HepG2 (cell line): Measurements from ENCODE around the gene JPT1. TPM values are rescaled to one million over a fixed set of nuclear protein-coding genes. Genes with fewer than 3 reads are reported as not detected.

ENCODE experiments used
- CEBPG ChIP-seq: IDR thresholded peaks from 2 replicates; pipeline ENCODE4 v1.6.1; 2016
- DPF2 ChIP-seq: sonication (generic); formaldehyde crosslinking; IDR thresholded peaks from 2 replicates; pipeline ENCODE4 v1.4.0; 2020; ENCODE audit warnings: mild to moderate bottlenecking, low read depth, missing genetic modification reagents, borderline replicate concordance
- FIP1L1 ChIP-seq: fragments of 200-400 bp; formaldehyde crosslinking; IDR thresholded peaks from 2 replicates; pipeline ENCODE4 v1.6.1; 2018; ENCODE audit warnings: low read depth, mild to moderate bottlenecking, low read length, moderate library complexity, borderline replicate concordance; ENCODE audit not compliant: insufficient read depth
- MIER3 ChIP-seq: IDR thresholded peaks from 2 replicates; pipeline ENCODE4 v1.6.1; 2016; ENCODE audit warnings: missing compliant biosample characterization, borderline replicate concordance
- MLX ChIP-seq: IDR thresholded peaks from 2 replicates; pipeline ENCODE4 v1.6.1; 2016
- NR2F6 ChIP-seq, 2 experiments: IDR thresholded peaks; 2 replicates each; pipeline ENCODE4 v1.6.1; 2016; ENCODE audit warnings: antibody characterized with exemption in 1 of 2, mild to moderate bottlenecking in 1 of 2
- SALL1 ChIP-seq: sonication (generic); formaldehyde crosslinking; IDR thresholded peaks from 2 replicates; pipeline ENCODE4 v1.8.0; 2022; ENCODE audit warnings: mild to moderate bottlenecking, missing genetic modification reagents
- SIX1 ChIP-seq: sonication (generic); formaldehyde crosslinking; IDR thresholded peaks from 2 replicates; pipeline ENCODE4 v1.4.0; 2020; ENCODE audit warnings: missing genetic modification reagents, borderline replicate concordance
- SOX6 ChIP-seq, 2 experiments: fragments of 450-650 bp in 1 of 2; sonication (generic) in 1 of 2; formaldehyde crosslinking in 1 of 2; IDR thresholded peaks; 2 replicates each; pipeline versions ENCODE4 v1.4.0 to v1.6.1; 2017 to 2020; ENCODE audit warnings: antibody characterized with exemption in 1 of 2, mild to moderate bottlenecking in 1 of 2, missing genetic modification reagents in 1 of 2
- TEAD3 ChIP-seq: optimal IDR thresholded peaks from 2 replicates; pipeline ENCODE3; 2016; ENCODE audit warnings: borderline replicate concordance
- TOE1 ChIP-seq: sonication (generic); formaldehyde crosslinking; IDR thresholded peaks from 2 replicates; pipeline ENCODE4 v1.4.0; 2020; ENCODE audit warnings: mild to moderate bottlenecking, missing genetic modification reagents
- ZMYM4 ChIP-seq: sonication (generic); formaldehyde crosslinking; IDR thresholded peaks from 2 replicates; pipeline ENCODE4 v1.8.1; 2023; ENCODE audit warnings: mild to moderate bottlenecking, missing genetic modification reagents
- ZNF577 ChIP-seq: sonication (generic); formaldehyde crosslinking; IDR thresholded peaks from 2 replicates; pipeline ENCODE4 v1.4.0; 2020; ENCODE audit warnings: mild to moderate bottlenecking, low read depth, missing genetic modification reagents, borderline replicate concordance
- ZNF7 ChIP-seq: IDR thresholded peaks from 2 replicates; pipeline ENCODE4 v1.6.1; 2016; ENCODE audit warnings: missing biosample characterization, missing genetic modification reagents
- polyA plus RNA-seq, 8 experiments: library from polyadenylated mRNA; depleted of rRNA in 3 of 8; stranded (reverse) in 7 of 8; unstranded in 1 of 8; fragments of >200 nt; fragmentation: Illumina TruSeq in 4 of 8; extraction: Trizol in 4 of 8; gene quantifications; 2 replicates each; pipeline versions ENCODE4 v1.2.1 to v1.2.3, GENCODE V29; 2011 to 2016; ENCODE audit warnings: low read depth in 4 of 8, missing spikeins in 1 of 8, mixed read lengths in 1 of 8; ENCODE audit not compliant: insufficient read depth in 1 of 8
- total RNA-seq, 5 experiments: library from RNA; depleted of rRNA; stranded (reverse); fragments of >200 nt; fragmentation: Illumina TruSeq; extraction: Trizol; gene quantifications; 2 replicates each; pipeline ENCODE4 v1.2.3, GENCODE V29; 2016; ENCODE audit warnings: low read depth in 1 of 5
- TF ChIP-seq, protein P1 (sequence below): sonication (generic); formaldehyde crosslinking; conservative IDR thresholded peaks from 2 replicates; pipeline ENCODE4 v1.8.0; 2022; ENCODE audit warnings: missing genetic modification reagents
- TF ChIP-seq, protein P2 (sequence below): IDR thresholded peaks from 2 replicates; pipeline ENCODE4 v1.6.1; 2012; ENCODE audit warnings: low read depth, low read length, improper control_type of control experiment
- TF ChIP-seq, protein P3 (sequence below), 2 experiments: fragments of 450-650 bp in 1 of 2; sonication (generic) in 1 of 2; formaldehyde crosslinking; IDR thresholded peaks; 2 replicates each; pipeline versions ENCODE4 v1.5.0 to v1.8.0; 2020 to 2022; ENCODE audit warnings: mild to moderate bottlenecking in 1 of 2, missing genetic modification reagents in 1 of 2
- TF ChIP-seq, protein P4 (sequence below): sonication (generic); formaldehyde crosslinking; IDR thresholded peaks from 2 replicates; pipeline ENCODE4 v1.4.0; 2020; ENCODE audit warnings: mild to moderate bottlenecking, missing genetic modification reagents, borderline replicate concordance

Gene JPT1
- total and polyA plus RNA-seq, 2 of the 13 experiments (the other 11 are each of a cell fraction or from before 2014, with no cell fraction given) = 43.3 to 256 TPM

DNA sequence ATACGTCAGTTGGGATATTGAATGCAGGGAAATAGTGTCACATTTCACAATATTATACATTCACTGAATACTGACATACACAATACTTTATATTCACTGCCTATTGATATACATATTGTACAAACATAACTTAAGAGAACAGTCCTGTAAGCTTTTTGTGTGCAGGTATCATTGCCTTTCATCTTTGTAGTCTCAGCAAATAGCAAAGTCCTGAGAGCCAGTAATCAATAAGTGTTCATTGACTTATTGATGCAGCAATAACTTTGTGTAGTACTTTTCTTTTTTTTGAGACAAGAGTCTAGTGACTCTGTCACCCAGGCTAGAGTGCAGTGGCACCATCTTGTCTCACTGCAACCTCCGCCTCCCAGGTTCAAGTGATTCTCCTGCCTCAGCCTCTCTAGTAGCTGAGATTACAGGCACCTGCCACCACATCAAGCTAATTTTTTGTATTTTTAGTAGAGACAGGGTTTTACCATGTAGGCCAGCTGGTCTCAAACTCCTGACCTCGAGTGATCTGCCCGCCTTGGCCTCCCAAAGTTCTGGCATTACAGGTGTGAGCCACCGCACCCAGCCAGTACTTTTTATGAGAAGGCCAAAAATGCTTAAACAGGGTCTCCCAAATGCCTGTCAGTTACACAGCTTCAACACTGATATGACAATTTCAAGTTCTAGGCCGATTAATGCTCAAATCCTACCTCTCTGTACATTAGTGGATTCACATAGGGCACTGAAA is 45.7 kb upstream of the JPT1 start (continued):
- TF ChIP-seq, protein P1, sequence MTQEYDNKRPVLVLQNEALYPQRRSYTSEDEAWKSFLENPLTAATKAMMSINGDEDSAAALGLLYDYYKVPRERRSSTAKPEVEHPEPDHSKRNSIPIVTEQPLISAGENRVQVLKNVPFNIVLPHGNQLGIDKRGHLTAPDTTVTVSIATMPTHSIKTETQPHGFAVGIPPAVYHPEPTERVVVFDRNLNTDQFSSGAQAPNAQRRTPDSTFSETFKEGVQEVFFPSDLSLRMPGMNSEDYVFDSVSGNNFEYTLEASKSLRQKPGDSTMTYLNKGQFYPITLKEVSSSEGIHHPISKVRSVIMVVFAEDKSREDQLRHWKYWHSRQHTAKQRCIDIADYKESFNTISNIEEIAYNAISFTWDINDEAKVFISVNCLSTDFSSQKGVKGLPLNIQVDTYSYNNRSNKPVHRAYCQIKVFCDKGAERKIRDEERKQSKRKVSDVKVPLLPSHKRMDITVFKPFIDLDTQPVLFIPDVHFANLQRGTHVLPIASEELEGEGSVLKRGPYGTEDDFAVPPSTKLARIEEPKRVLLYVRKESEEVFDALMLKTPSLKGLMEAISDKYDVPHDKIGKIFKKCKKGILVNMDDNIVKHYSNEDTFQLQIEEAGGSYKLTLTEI (CRISPR knock-in tag) = no peak; the same call in 1 of the 2 replicates
- TF ChIP-seq SIX1 (CRISPR knock-in tag) (peak; percentile 65), ZNF7 (CRISPR knock-in tag) (no peak), MLX (CRISPR knock-in tag) (0 out of 2 replicates have a peak, but pooled peaks have one; percentile 53), DPF2 (peak; percentile 59; the same call in 1 of the 2 replicates), ZNF577 (CRISPR knock-in tag) (no peak), NR2F6 (IDR thresholded peaks at IDR 0.05) (no peak), NR2F6 (CRISPR knock-in tag; IDR thresholded peaks at IDR 0.05) (0 out of 2 replicates have a peak, but pooled peaks have one; percentile 18), CEBPG (CRISPR knock-in tag) (peak; percentile 36; the same call in 1 of the 2 replicates), SALL1 (CRISPR knock-in tag) (peak; percentile 87), TOE1 (CRISPR knock-in tag) (peak; percentile 57; the same call in 1 of the 2 replicates), SOX6 (IDR thresholded peaks at IDR 0.05) (no peak), SOX6 (CRISPR knock-in tag; IDR thresholded peaks at IDR 0.05) (peak; percentile 82), FIP1L1 (no peak), ZMYM4 (CRISPR knock-in tag) (peak; percentile 28; the same call in 1 of the 2 replicates), TEAD3 (CRISPR knock-in tag) (no peak), MIER3 (CRISPR knock-in tag) (peak; percentile 34; the same call in 1 of the 2 replicates)
- TF ChIP-seq, protein P2, sequence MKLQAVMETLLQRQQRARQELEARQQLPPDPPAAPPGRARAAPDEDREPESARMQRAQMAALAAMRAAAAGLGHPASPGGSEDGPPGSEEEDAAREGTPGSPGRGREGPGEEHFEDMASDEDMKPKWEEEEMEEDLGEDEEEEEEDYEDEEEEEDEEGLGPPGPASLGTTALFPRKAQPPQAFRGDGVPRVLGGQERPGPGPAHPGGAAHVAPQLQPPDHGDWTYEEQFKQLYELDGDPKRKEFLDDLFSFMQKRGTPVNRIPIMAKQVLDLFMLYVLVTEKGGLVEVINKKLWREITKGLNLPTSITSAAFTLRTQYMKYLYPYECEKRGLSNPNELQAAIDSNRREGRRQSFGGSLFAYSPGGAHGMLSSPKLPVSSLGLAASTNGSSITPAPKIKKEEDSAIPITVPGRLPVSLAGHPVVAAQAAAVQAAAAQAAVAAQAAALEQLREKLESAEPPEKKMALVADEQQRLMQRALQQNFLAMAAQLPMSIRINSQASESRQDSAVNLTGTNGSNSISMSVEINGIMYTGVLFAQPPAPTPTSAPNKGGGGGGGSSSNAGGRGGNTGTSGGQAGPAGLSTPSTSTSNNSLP = peak; percentile 63
- TF ChIP-seq, protein P3, sequence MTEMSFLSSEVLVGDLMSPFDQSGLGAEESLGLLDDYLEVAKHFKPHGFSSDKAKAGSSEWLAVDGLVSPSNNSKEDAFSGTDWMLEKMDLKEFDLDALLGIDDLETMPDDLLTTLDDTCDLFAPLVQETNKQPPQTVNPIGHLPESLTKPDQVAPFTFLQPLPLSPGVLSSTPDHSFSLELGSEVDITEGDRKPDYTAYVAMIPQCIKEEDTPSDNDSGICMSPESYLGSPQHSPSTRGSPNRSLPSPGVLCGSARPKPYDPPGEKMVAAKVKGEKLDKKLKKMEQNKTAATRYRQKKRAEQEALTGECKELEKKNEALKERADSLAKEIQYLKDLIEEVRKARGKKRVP (CRISPR knock-in tag; IDR thresholded peaks at IDR 0.05) = peak in 1 of 2 experiments; percentile 54; a peak in 1 of 4 replicates
- TF ChIP-seq, protein P4, sequence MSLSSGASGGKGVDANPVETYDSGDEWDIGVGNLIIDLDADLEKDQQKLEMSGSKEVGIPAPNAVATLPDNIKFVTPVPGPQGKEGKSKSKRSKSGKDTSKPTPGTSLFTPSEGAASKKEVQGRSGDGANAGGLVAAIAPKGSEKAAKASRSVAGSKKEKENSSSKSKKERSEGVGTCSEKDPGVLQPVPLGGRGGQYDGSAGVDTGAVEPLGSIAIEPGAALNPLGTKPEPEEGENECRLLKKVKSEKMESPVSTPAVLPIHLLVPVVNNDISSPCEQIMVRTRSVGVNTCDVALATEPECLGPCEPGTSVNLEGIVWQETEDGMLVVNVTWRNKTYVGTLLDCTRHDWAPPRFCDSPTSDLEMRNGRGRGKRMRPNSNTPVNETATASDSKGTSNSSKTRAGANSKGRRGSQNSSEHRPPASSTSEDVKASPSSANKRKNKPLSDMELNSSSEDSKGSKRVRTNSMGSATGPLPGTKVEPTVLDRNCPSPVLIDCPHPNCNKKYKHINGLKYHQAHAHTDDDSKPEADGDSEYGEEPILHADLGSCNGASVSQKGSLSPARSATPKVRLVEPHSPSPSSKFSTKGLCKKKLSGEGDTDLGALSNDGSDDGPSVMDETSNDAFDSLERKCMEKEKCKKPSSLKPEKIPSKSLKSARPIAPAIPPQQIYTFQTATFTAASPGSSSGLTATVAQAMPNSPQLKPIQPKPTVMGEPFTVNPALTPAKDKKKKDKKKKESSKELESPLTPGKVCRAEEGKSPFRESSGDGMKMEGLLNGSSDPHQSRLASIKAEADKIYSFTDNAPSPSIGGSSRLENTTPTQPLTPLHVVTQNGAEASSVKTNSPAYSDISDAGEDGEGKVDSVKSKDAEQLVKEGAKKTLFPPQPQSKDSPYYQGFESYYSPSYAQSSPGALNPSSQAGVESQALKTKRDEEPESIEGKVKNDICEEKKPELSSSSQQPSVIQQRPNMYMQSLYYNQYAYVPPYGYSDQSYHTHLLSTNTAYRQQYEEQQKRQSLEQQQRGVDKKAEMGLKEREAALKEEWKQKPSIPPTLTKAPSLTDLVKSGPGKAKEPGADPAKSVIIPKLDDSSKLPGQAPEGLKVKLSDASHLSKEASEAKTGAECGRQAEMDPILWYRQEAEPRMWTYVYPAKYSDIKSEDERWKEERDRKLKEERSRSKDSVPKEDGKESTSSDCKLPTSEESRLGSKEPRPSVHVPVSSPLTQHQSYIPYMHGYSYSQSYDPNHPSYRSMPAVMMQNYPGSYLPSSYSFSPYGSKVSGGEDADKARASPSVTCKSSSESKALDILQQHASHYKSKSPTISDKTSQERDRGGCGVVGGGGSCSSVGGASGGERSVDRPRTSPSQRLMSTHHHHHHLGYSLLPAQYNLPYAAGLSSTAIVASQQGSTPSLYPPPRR (CRISPR knock-in tag) = peak; percentile 82
